Mesenchymal stem cell (in vitro differentiated cells and primary cell): ENCODE data around the gene FXYD6.
A peak's percentile ranks its signal among the peaks of the same experiment; 100 is the strongest.

Experiments used
- DNase-seq: peaks from one replicate; pipeline ENCODE4 v3.0.0-alpha.2; 2013
- H2AFZ ChIP-seq: one replicate; pipeline ENCODE4 v1.6.1; 2013; ENCODE audit warnings: low read depth, mild to moderate bottlenecking, control low read depth, inconsistent platforms, low read length, moderate library complexity
- H2AK5ac ChIP-seq: 2 replicates; pipeline ENCODE4 v1.6.1; 2013; ENCODE audit warnings: low read length, moderate library complexity, mild to moderate bottlenecking, inconsistent platforms; ENCODE audit not compliant: severe bottlenecking
- H2BK120ac ChIP-seq: one replicate; pipeline ENCODE4 v1.6.1; 2013; ENCODE audit warnings: low read depth, mild to moderate bottlenecking, inconsistent platforms, low read length, moderate library complexity
- H2BK12ac ChIP-seq, 2 experiments: one replicate each; pipeline ENCODE4 v1.6.1; 2013; ENCODE audit warnings: inconsistent platforms in 2 of 2, low read length in 2 of 2, mild to moderate bottlenecking in 2 of 2, moderate library complexity in 2 of 2, control low read depth in 1 of 2
- H2BK15ac ChIP-seq: one replicate; pipeline ENCODE4 v1.6.1; 2013; ENCODE audit warnings: mild to moderate bottlenecking, low read depth, inconsistent platforms; ENCODE audit not compliant: poor library complexity, severe bottlenecking
- H2BK5ac ChIP-seq: 2 replicates; pipeline ENCODE4 v1.6.1; 2013; ENCODE audit warnings: low read depth, mild to moderate bottlenecking, low read length, control low read depth, inconsistent platforms; ENCODE audit not compliant: poor library complexity, severe bottlenecking
- H3K14ac ChIP-seq, 2 experiments: one replicate each; pipeline ENCODE4 v1.6.1; 2013; ENCODE audit warnings: inconsistent platforms in 2 of 2, low read length in 2 of 2, control low read depth in 1 of 2, mild to moderate bottlenecking in 1 of 2, moderate library complexity in 1 of 2
- H3K18ac ChIP-seq, 2 experiments: one replicate each; pipeline ENCODE4 v1.6.1; 2013; ENCODE audit warnings: inconsistent platforms in 2 of 2, low read length in 2 of 2, control low read depth in 1 of 2, low read depth in 1 of 2, mild to moderate bottlenecking in 1 of 2
- H3K23ac ChIP-seq, 2 experiments: one replicate each; pipeline ENCODE4 v1.6.1; 2013; ENCODE audit warnings: inconsistent platforms in 2 of 2, low read length in 2 of 2, mild to moderate bottlenecking in 2 of 2, moderate library complexity in 2 of 2, control low read depth in 1 of 2
- H3K27ac ChIP-seq: 2 replicates; pipeline ENCODE4 v1.5.1; 2013; ENCODE audit warnings: mild to moderate bottlenecking, moderate library complexity, low read length, control low read depth, inconsistent platforms; ENCODE audit not compliant: poor library complexity, severe bottlenecking
- H3K27me3 ChIP-seq, 2 experiments: 2 replicates each; pipeline versions ENCODE4 v1.6.1 to v1.7.0; 2013; ENCODE audit warnings: low read length in 2 of 2, mild to moderate bottlenecking in 2 of 2, moderate library complexity in 2 of 2, control low read depth in 1 of 2, inconsistent platforms in 1 of 2; ENCODE audit not compliant: control insufficient read depth in 1 of 2, insufficient read depth in 1 of 2
- H3K36me3 ChIP-seq, 2 experiments: 2 replicates each; pipeline versions ENCODE4 v1.6.1 to v1.7.0; 2013; ENCODE audit warnings: low read length in 2 of 2, control low read depth in 1 of 2, inconsistent platforms in 1 of 2, low read depth in 1 of 2, mild to moderate bottlenecking in 1 of 2; ENCODE audit not compliant: insufficient read depth in 2 of 2, control insufficient read depth in 1 of 2
- H3K4ac ChIP-seq, 2 experiments: one replicate each; pipeline ENCODE4 v1.6.1; 2013; ENCODE audit warnings: inconsistent platforms in 2 of 2, low read length in 2 of 2, mild to moderate bottlenecking in 2 of 2, moderate library complexity in 2 of 2, control low read depth in 1 of 2, low read depth in 1 of 2
- H3K4me1 ChIP-seq: 2 replicates; pipeline ENCODE4 v1.6.1; 2013; ENCODE audit warnings: low read depth, low read length, control low read depth; ENCODE audit not compliant: control insufficient read depth, insufficient read depth
- H3K4me2 ChIP-seq: 2 replicates; pipeline ENCODE4 v1.6.1; 2013; ENCODE audit warnings: low read length, mild to moderate bottlenecking, inconsistent platforms; ENCODE audit not compliant: poor library complexity, severe bottlenecking
- H3K4me3 ChIP-seq, 2 experiments: 2 replicates each; pipeline versions ENCODE4 v1.5.1 to v1.7.0; 2013; ENCODE audit warnings: low read length in 2 of 2, mild to moderate bottlenecking in 2 of 2, control low read depth in 1 of 2, low read depth in 1 of 2; ENCODE audit not compliant: insufficient read depth in 1 of 2
- H3K79me1 ChIP-seq: replicated peaks from 2 replicates; pipeline ENCODE4 v1.6.1; 2013; ENCODE audit warnings: mild to moderate bottlenecking, control low read depth, low read length, inconsistent platforms; ENCODE audit not compliant: poor library complexity, severe bottlenecking
- H3K9ac ChIP-seq: 2 replicates; pipeline ENCODE4 v1.7.0; 2013; ENCODE audit warnings: mild to moderate bottlenecking, low read length, moderate library complexity
- H3K9me3 ChIP-seq: 2 replicates; pipeline ENCODE4 v1.7.0; 2013; ENCODE audit warnings: mild to moderate bottlenecking, low read length; ENCODE audit not compliant: control insufficient read depth
- H4K8ac ChIP-seq: one replicate; pipeline ENCODE4 v1.6.1; 2013; ENCODE audit warnings: inconsistent platforms, mild to moderate bottlenecking, low read length, moderate library complexity
- H4K91ac ChIP-seq: one replicate; pipeline ENCODE4 v1.6.1; 2013; ENCODE audit warnings: mild to moderate bottlenecking, low read length, inconsistent platforms
- WGBS: methylation state at CpG from one replicate; pipeline ENCODE4 v1.1.7; 2013; ENCODE audit warnings: mixed read lengths; 5-methylcytosine and 5-hydroxymethylcytosine counted together

Gene FXYD6

GRCh38 chr11:117816846-117817367 lies 59.6 kb downstream of the FXYD6 start:
- H2BK120ac ChIP-seq, result peak overlapping the region; percentile 12
- H2BK15ac ChIP-seq, result peak overlapping the region; percentile 56
- peak overlapping the region; percentile 54 for H3K4me2 ChIP-seq
- H3K4me3 ChIP-seq, result peak overlapping the region in 1 of 2 experiments; percentile 26
- no peak overlapping the region for H3K23ac ChIP-seq
- H3K14ac ChIP-seq, result no peak overlapping the region
- H3K9ac ChIP-seq, result peak overlapping the region; percentile 51
- H3K4me1 ChIP-seq, result peaks cover 61% of the 10 kb centered on the region
- H3K79me1 ChIP-seq, result no peaks in the 10 kb centered on the region
- H2AK5ac ChIP-seq, result peak overlapping the region; percentile 79
- H3K9me3 ChIP-seq, result no peaks in the 10 kb centered on the region
- peak overlapping the region; percentile 94 for H3K27ac ChIP-seq
- no peak for DNase-seq
- WGBS, result 90% methylated on average over 5 of the region's 5 CpGs
- H2BK5ac ChIP-seq, result peak overlapping the region; percentile 75
- H3K4ac ChIP-seq, result peak overlapping the region; percentile 16 to 22
- H2BK12ac ChIP-seq, result peak overlapping the region in 1 of 2 experiments; percentile 27
- peak overlapping the region; percentile 60 for H4K8ac ChIP-seq
- H3K36me3 ChIP-seq, result peaks cover 0 to 23% of the 10 kb centered on the region in 2 experiments
- peak overlapping the region; percentile 85 for H4K91ac ChIP-seq
- peaks cover 0 to 10% of the 10 kb centered on the region in 2 experiments for H3K27me3 ChIP-seq
- peak overlapping the region; percentile 13 to 38 for H3K18ac ChIP-seq
- H2AFZ ChIP-seq, result no peak overlapping the region

- H3K4me2 ChIP-seq, result peak overlapping the region; percentile 54
- H3K79me1 ChIP-seq, result no peaks in the 10 kb centered on the region
- H3K27ac ChIP-seq, result peak overlapping the region; percentile 94
- no peak overlapping the region for H3K14ac ChIP-seq
- peak overlapping the region; percentile 57 for H4K91ac ChIP-seq
- H3K9me3 ChIP-seq, result no peaks in the 10 kb centered on the region
- 38% methylated on average over 16 of the region's 20 CpGs for WGBS
- H2BK5ac ChIP-seq, result peak overlapping the region; percentile 82
- H3K27me3 ChIP-seq, result peaks cover 0 to 5% of the 10 kb centered on the region in 2 experiments
- peaks cover 0 to 17% of the 10 kb centered on the region in 2 experiments for H3K36me3 ChIP-seq
- H2AK5ac ChIP-seq, result peak overlapping the region; percentile 97
- peak overlapping the region; percentile 71 for H4K8ac ChIP-seq
- H2AFZ ChIP-seq, result no peak overlapping the region
- peak overlapping the region; percentile 46 to 54 for H3K4ac ChIP-seq
- no peak overlapping the region for H2BK120ac ChIP-seq
- H2BK15ac ChIP-seq, result no peak overlapping the region
- H3K9ac ChIP-seq, result peak overlapping the region; percentile 45
- DNase-seq, result peak; percentile 71
- H3K4me1 ChIP-seq, result peaks cover 57% of the 10 kb centered on the region
- H3K4me3 ChIP-seq, result peak overlapping the region in 1 of 2 experiments; percentile 36
- H3K23ac ChIP-seq, result no peak overlapping the region
- peak overlapping the region; percentile 38 to 89 for H3K18ac ChIP-seq
- H2BK12ac ChIP-seq, result peak overlapping the region in 1 of 2 experiments; percentile 49
These were observed 60.2 kb downstream of the FXYD6 start for GRCh38 chr11:117816151-117816741.

GRCh38 chr11:117815262-117815803 lies 61.1 kb downstream of the FXYD6 start:
- Histone ChIP-seq H3K23ac (no peak overlapping the region), H3K79me1 (no peaks in the 10 kb centered on the region), H3K4me1 (peaks cover 52% of the 10 kb centered on the region), H4K8ac (peak overlapping the region; percentile 19), H2BK5ac (peak overlapping the region; percentile 82), H2AK5ac (peak overlapping the region; percentile 97), H3K36me3 (peaks cover 0 to 12% of the 10 kb centered on the region in 2 experiments), H3K18ac (peak overlapping the region; percentile 23 to 91), H2BK120ac (peak overlapping the region; percentile 8), H2BK15ac (peak overlapping the region; percentile 62), H3K4me3 (peak overlapping the region in 1 of 2 experiments; percentile 36), H2BK12ac (peak overlapping the region; percentile 38 to 67), H2AFZ (no peak overlapping the region), H3K9ac (no peak overlapping the region), H3K4ac (peak overlapping the region; percentile 46 to 93), H3K4me2 (peak overlapping the region; percentile 54), H4K91ac (peak overlapping the region; percentile 34), H3K14ac (peak overlapping the region in 1 of 2 experiments; percentile 64), H3K9me3 (no peaks in the 10 kb centered on the region), H3K27ac (peak overlapping the region; percentile 94), H3K27me3 (peaks cover 0 to 4% of the 10 kb centered on the region in 2 experiments)
- WGBS, result 78% methylated on average over 7 of the region's 7 CpGs
- no peak for DNase-seq

GRCh38 chr11:117814766-117815261 lies 61.6 kb downstream of the FXYD6 start:
- Histone ChIP-seq H3K9me3 (no peaks in the 10 kb centered on the region), H3K23ac (no peak overlapping the region), H3K79me1 (no peaks in the 10 kb centered on the region), H2BK12ac (peak overlapping the region; percentile 38 to 66), H3K14ac (no peak overlapping the region), H3K4me1 (peaks cover 46% of the 10 kb centered on the region), H3K9ac (no peak overlapping the region), H3K4me3 (no peak overlapping the region), H3K27me3 (peaks cover 0 to 5% of the 10 kb centered on the region in 2 experiments), H4K8ac (no peak overlapping the region), H3K18ac (peak overlapping the region in 1 of 2 experiments; percentile 9), H4K91ac (no peak overlapping the region), H3K36me3 (peaks cover 0 to 7% of the 10 kb centered on the region in 2 experiments), H2AFZ (peak overlapping the region; percentile 14), H3K4me2 (peak overlapping the region; percentile 55), H2BK15ac (peak overlapping the region; percentile 16), H2BK120ac (peak overlapping the region; percentile 8), H3K27ac (peak overlapping the region; percentile 94), H2BK5ac (peak overlapping the region; percentile 83), H3K4ac (no peak overlapping the region), H2AK5ac (peak overlapping the region; percentile 97)
- WGBS, result 69% methylated on average over 14 of the region's 14 CpGs
- no peak for DNase-seq
